ENCODE measurements around the gene SMYD3.
"Not testable (repeated sequence)": the region's sequence is repeated elsewhere in the genome, so short reads cannot be mapped to it uniquely, and the experiment has no call there.

SMYD3 gene

GRCh38 chr1:245802941-245803665 lies 704.0 kb downstream of the SMYD3 start:
- H3K4me3 Mint-ChIP-seq = no peak overlapping the region
- H3K9me3 Mint-ChIP-seq = no peaks in the 10 kb centered on the region
- H3K27ac Mint-ChIP-seq = no peak overlapping the region
- H3K27me3 Mint-ChIP-seq = no peaks in the 10 kb centered on the region
- peaks cover 1% of the 10 kb centered on the region for H3K4me1 Mint-ChIP-seq
- H3K36me3 Mint-ChIP-seq = peaks cover 5% of the 10 kb centered on the region

GRCh38 chr1:245800901-245801605 lies 706.0 kb downstream of the SMYD3 start:
- Mint-ChIP-seq H3K27ac (no peak overlapping the region), H3K27me3 (no peaks in the 10 kb centered on the region), H3K4me1 (no peaks in the 10 kb centered on the region), H3K36me3 (peaks cover 5% of the 10 kb centered on the region), H3K4me3 (no peak overlapping the region), H3K9me3 (no peaks in the 10 kb centered on the region)

- Mint-ChIP-seq H3K4me3 (no peak overlapping the region), H3K36me3 (peaks cover 2% of the 10 kb centered on the region), H3K9me3 (no peaks in the 10 kb centered on the region), H3K27me3 (no peaks in the 10 kb centered on the region), H3K27ac (no peak overlapping the region), H3K4me1 (no peaks in the 10 kb centered on the region)
These were observed 708.7 kb downstream of the SMYD3 start for GRCh38 chr1:245798349-245798711.

- Mint-ChIP-seq H3K4me1 (no peaks in the 10 kb centered on the region), H3K4me3 (no peak overlapping the region), H3K9me3 (no peaks in the 10 kb centered on the region), H3K27ac (no peak overlapping the region), H3K36me3 (peaks cover 2% of the 10 kb centered on the region), H3K27me3 (no peaks in the 10 kb centered on the region)
These were observed 709.3 kb downstream of the SMYD3 start for GRCh38 chr1:245797592-245798348.

GRCh38 chr1:245791410-245792312 lies 715.4 kb downstream of the SMYD3 start:
- Mint-ChIP-seq H3K4me3 (no peak overlapping the region), H3K9me3 (no peaks in the 10 kb centered on the region), H3K4me1 (no peaks in the 10 kb centered on the region), H3K27ac (no peak overlapping the region), H3K36me3 (peaks cover 2% of the 10 kb centered on the region), H3K27me3 (no peaks in the 10 kb centered on the region)

GRCh38 chr1:245790441-245790840 lies 716.6 kb downstream of the SMYD3 start:
- H3K27ac Mint-ChIP-seq = no peak overlapping the region
- H3K4me1 Mint-ChIP-seq = no peaks in the 10 kb centered on the region
- H3K27me3 Mint-ChIP-seq = no peaks in the 10 kb centered on the region
- H3K36me3 Mint-ChIP-seq = peaks cover 2% of the 10 kb centered on the region
- H3K4me3 Mint-ChIP-seq = no peak overlapping the region
- H3K9me3 Mint-ChIP-seq = no peaks in the 10 kb centered on the region

- H3K27me3 Mint-ChIP-seq = no peaks in the 10 kb centered on the region
- H3K27ac Mint-ChIP-seq = no peak overlapping the region
- H3K9me3 Mint-ChIP-seq = no peaks in the 10 kb centered on the region
- no peaks in the 10 kb centered on the region for H3K4me1 Mint-ChIP-seq
- H3K4me3 Mint-ChIP-seq = no peak overlapping the region
- H3K36me3 Mint-ChIP-seq = peaks cover 2% of the 10 kb centered on the region
These were observed 718.2 kb downstream of the SMYD3 start for GRCh38 chr1:245788886-245789285.

- H3K27me3 Mint-ChIP-seq = no peaks in the 10 kb centered on the region
- no peak overlapping the region for H3K27ac Mint-ChIP-seq
- H3K4me3 Mint-ChIP-seq = no peak overlapping the region
- no peaks in the 10 kb centered on the region for H3K9me3 Mint-ChIP-seq
- H3K36me3 Mint-ChIP-seq = peaks cover 2% of the 10 kb centered on the region
- no peaks in the 10 kb centered on the region for H3K4me1 Mint-ChIP-seq
These were observed 718.8 kb downstream of the SMYD3 start for GRCh38 chr1:245788269-245788668.

- Mint-ChIP-seq H3K36me3 (peaks cover 4% of the 10 kb centered on the region), H3K4me3 (no peak overlapping the region), H3K27ac (no peak overlapping the region), H3K27me3 (no peaks in the 10 kb centered on the region), H3K9me3 (no peaks in the 10 kb centered on the region), H3K4me1 (no peaks in the 10 kb centered on the region)
These were observed 720.1 kb downstream of the SMYD3 start for GRCh38 chr1:245786948-245787347.

GRCh38 chr1:245779797-245780755 lies 727.0 kb downstream of the SMYD3 start:
- Mint-ChIP-seq H3K36me3 (peaks cover 5% of the 10 kb centered on the region), H3K27ac (no peak overlapping the region), H3K9me3 (no peaks in the 10 kb centered on the region), H3K4me3 (no peak overlapping the region), H3K4me1 (no peaks in the 10 kb centered on the region), H3K27me3 (no peaks in the 10 kb centered on the region)

- no peak overlapping the region for H3K4me3 Mint-ChIP-seq
- H3K27me3 Mint-ChIP-seq = no peaks in the 10 kb centered on the region
- H3K36me3 Mint-ChIP-seq = peaks cover 3% of the 10 kb centered on the region
These were observed 729.3 kb downstream of the SMYD3 start for GRCh38 chr1:245777752-245778151.

GRCh38 chr1:245776694-245777332 lies 730.3 kb downstream of the SMYD3 start:
- Mint-ChIP-seq H3K27me3 (no peaks in the 10 kb centered on the region), H3K27ac (no peak overlapping the region), H3K36me3 (no peaks in the 10 kb centered on the region), H3K9me3 (no peaks in the 10 kb centered on the region), H3K4me3 (no peak overlapping the region), H3K4me1 (no peaks in the 10 kb centered on the region)

More at GRCh38 chr1:245777752-245778151, 729.3 kb downstream of the SMYD3 start:
- no peaks in the 10 kb centered on the region for H3K9me3 Mint-ChIP-seq
- H3K4me1 Mint-ChIP-seq = no peaks in the 10 kb centered on the region
- H3K27ac Mint-ChIP-seq = no peak overlapping the region

GRCh38 chr1:245776139-245776538 lies 730.9 kb downstream of the SMYD3 start:
- Mint-ChIP-seq H3K9me3 (no peaks in the 10 kb centered on the region), H3K36me3 (no peaks in the 10 kb centered on the region), H3K4me3 (no peak overlapping the region), H3K27me3 (no peaks in the 10 kb centered on the region), H3K4me1 (no peaks in the 10 kb centered on the region), H3K27ac (no peak overlapping the region)

- H3K27ac Mint-ChIP-seq, H3K36me3 Mint-ChIP-seq, H3K4me1 Mint-ChIP-seq, H3K9me3 Mint-ChIP-seq, H3K4me3 Mint-ChIP-seq, H3K27me3 Mint-ChIP-seq: not testable (repeated sequence)
These were observed 732.1 kb downstream of the SMYD3 start for GRCh38 chr1:245774931-245775330.
